HG02885 (cell line): ENCODE measurements around the gene TACC2.
"Not testable (repeated sequence)": the region's sequence is repeated elsewhere in the genome, so short reads cannot be mapped to it uniquely, and the experiment has no call there.

Experiments used
- ATAC-seq: cut with Tn5 transposase; IDR thresholded peaks from one replicate; pipeline ENCODE4 v1.9.1; 2021; ENCODE audit warnings: mild to moderate bottlenecking; ENCODE audit not compliant: unreplicated experiment, poor library complexity

TACC2 gene

DNA sequence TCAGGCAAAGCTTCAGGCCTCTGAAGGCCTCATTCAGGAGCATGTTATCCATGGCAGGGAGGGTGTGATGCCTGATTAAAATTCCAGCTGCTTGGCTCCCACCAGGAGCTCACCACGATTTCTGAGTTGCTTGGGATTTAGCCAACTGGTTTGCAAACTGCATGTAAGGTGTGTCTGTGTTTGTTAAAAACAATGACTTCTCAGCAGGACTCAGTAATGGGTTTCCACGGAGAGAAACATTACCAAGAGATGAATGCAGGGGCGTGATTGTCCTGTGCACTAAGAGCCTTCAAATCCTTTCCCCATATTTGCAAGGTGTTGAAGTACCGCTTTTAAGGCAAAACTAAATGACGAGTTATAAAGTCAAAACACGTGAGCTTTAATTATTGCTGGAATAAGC, 193.3 kb downstream of the TACC2 start:
- no peak for ATAC-seq

DNA sequence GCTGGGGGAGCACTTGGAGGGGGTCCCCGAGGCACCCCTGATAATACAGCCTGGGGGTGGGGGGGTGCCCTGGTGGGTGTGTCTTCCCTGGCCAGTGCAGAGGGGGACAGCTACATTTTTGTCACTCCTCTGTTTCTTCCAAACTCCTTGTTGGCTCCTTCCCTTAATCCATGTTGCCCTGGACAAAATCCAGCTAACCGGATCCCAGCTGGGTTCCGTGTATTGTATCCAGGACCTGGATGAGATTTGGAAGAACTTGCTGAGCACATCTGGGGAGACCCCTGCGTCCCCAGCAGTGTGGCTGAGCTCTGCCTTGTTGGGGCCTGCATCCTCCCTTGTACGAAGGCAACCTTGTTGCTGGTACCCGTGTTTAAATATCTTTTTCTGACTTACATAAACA, 195.3 kb downstream of the TACC2 start:
- ATAC-seq: no peak

DNA sequence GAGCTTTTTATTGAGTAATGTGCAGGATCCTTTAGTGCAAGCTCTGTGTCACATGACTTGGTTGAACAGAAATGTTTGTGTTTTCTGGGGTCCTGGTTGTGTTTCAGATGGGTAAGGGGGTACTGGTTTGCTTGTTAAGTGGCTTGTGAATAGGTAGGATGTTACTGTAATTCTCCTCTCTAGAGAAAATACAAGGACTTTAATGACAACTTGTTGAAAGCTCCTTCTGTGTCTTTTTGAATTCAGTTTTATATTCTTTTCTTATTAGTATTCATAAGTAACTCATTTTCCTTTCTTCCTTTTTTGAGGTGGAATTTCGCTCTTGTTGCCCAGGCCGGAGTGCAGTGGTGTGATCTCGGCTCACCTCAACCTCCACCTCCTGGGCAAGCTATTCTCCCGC, 196.7 kb downstream of the TACC2 start:
- no peak for ATAC-seq

DNA sequence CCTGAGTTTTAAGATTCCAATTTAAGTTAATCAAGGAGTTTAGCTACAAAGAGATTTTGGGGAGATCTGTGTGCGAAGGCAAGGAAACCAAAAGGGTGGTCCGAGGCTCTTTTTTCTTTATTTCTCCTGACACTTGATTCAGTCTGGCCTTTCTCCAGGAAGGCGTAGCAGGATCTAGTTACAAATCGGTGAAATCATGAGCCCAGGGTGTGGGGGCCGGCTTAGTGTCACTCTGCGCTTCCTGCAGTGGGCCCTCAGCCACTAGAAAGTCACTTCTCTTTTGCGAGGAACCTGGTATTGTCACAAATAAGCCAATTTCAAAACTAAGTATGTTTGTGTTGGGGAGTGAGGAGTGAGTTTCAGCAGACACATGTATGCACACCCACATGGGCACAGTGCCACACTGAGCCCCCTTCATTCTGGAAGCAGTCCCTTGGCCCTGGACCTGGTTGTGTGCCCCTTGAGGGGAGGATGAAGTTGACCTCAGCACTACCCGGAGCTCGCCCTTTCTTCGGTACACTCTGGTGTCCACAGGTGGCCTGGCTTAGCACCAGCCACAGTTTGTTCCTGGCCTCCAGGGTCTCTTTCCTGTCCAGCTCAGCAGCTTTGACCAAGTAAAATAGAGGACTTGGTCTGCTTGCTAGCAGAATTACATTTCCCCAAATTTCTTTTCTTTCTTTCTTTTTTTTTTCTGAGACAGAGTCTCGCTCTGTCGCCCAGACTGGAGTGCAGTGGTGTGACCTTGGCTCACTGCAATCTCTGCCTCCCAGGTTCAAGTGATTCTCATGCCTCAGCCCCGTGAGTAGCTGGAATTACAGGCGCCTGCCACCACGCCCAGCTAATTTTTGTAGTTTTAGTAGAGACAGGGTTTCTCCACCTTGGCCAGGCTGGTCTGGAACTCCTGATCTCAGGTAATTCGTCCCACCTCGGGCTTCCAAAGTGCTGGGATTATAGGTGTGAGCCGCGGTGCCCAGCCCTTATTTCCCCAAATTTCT, 198.2 kb downstream of the TACC2 start:
- ATAC-seq: no peak

DNA sequence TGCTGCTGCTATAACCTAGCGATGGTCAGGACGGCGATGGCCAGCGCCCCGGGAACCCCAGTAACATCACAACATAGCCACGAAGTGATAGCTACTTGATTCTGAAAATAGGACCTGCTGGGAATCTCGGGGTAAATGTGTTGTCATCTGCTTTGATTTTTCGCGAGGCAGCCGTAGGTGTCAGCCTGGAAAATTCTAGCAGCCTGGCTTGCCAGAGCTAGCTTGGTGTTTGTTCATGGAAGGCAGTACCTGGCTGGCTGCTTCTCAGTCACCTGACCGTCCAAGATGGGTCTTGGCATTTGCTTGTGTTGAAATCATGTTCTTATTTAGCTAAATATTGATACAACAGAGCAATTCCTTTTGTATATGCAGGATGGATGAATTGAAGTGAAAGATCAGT, 199.7 kb downstream of the TACC2 start:
- ATAC-seq: no peak

DNA sequence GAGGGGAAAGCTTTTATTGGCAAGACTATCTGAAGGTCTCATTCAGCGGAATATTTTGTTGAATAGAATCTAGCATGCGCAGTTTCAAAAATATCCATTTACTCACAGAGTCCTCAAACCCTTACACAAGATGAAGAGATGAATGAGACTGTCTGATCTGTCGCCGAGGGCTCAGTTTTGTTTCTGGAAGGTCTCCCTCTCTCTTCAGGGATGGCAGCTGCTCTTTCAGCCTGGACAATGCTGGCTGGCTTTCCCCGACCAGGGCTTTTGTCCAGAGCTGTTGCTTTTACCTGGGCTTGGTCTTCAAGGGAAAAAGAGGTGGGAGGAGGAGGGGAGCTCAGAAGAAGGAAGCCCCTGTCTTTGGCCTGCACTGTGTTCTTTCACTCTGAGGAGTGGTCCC, 200.2 kb downstream of the TACC2 start:
- ATAC-seq: no peak

DNA sequence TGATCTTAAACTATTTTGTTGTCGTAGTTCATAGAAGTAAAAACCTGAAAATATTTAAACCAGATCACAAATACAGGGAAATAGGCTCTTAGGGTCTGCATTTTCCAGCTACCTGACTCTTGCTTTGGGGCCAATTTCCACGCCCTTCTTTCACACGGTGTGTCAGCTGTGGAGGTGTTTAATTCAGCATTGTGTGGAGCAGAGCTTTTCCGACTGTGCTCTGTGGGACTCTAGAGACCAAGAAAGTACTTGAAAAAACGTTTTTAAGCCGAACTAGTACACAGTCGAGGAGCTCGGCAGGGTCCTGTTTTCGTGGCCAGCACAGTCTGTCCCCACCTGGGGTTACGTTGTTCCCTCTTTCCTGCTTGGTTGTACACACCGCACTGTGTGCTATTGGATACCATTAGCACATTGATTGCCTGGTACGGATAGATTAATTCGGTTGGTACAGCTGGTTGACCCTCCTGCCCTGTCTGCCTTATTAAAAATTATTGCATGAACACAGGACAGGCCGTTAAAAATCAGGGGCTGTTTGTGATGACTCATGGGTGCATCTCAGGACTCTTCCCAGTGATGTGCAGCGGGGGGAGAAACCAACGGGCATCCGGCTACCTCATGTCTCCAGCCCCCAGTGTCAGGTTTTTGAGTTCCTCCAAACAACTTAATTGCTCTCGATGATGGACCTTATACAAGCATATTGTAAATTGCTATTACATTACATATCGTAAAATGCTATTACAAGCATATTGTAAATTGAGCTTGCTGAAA, 201.4 kb downstream of the TACC2 start:
- ATAC-seq: no peak

DNA sequence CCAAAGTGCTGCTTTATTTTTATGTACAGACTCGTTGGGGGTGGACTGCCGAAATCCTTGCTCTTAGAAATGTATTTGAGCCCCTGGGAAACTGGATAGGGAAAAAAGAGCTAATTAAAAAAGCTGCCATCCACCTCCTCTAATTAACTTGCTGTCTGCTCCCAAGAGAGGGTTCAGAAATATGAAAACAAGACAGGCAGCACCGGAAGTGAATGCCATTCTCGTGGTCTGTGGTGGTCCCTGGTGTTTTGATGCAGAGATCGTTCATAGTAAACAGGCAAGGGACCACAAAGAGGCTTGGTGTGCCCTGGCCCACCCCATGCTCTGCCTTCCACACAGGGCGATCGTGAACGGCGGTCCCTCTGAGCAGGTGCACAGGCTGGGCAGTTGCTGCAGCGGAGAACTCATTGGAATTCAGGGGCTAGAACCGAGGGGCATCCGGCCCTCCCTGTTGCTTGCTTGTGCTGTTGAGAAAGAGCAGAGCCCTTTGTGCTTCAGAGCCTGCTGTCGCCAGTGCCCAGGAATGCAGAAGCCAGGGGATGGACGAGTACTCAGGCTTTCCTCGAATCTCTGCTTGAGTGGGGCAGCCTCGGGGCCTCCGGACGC, 203.1 kb downstream of the TACC2 start:
- no peak for ATAC-seq

DNA sequence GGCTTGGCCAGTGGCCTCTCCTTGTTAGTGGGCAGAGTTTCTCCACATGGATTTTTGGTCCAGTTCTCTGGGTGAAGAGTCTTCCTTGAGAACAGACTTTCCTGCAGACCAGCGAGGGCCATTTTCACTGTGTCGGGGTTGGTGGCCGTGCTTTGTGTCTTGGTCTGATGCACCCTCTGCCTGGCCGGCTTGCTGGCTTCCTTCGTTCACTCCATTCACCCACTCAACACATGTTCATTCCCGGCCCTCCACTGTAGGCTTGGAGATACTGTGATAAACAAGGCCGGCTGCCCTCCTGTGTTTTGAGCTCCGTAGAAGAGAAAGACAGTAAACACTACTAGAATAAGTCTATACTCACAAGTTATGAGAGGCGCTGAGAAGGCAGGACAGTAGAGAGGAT, 205.3 kb downstream of the TACC2 start:
- no peak for ATAC-seq

DNA sequence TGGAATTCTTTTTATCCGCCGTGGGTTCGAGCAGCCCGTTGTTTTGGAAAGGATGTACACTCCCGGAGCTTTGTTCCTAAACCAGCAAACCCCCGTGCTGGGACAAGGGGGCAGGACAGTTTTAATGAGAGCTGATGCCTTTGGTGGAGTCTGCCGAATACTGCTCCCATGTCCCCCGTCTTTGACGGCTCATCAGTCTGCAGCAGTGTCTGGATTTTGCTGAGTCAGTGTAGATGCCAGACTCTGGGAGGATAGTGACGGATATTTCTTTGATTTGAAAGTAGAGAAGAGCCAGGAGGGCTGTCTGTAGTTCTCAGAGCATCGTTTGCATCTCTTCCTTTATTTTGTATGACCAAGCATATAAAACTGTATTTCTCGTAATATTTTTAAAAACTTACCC, 207.3 kb downstream of the TACC2 start:
- ATAC-seq: no peak

DNA sequence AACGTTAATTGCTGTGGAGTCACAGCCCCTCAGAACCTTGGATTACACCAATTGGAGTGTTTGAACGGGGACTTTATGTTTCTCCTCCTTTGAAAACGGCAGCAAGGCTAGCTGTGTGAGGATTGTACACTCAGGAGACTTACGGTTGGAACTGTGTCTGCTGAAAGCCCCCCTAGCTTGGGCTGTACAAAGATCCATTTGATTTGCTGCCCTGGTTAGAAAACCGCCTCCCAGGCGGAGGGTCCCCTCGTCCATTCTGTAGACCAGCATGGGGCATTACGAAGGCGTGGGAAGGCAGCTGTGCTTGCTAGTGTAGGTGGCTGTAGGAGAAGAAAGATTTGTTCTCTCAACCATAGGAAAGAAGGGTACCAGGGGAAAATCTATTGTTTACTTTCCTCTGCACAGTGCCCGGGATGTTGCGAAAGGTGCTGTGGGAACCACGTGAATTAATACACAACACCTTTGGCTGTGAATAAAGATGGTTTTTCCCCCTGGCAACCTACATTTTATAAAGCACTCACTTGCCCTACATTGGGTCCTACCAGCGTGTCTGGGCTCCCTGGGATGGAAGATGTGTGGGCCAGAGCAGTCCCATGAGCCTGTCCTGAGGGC, 208.8 kb downstream of the TACC2 start:
- no peak for ATAC-seq

DNA sequence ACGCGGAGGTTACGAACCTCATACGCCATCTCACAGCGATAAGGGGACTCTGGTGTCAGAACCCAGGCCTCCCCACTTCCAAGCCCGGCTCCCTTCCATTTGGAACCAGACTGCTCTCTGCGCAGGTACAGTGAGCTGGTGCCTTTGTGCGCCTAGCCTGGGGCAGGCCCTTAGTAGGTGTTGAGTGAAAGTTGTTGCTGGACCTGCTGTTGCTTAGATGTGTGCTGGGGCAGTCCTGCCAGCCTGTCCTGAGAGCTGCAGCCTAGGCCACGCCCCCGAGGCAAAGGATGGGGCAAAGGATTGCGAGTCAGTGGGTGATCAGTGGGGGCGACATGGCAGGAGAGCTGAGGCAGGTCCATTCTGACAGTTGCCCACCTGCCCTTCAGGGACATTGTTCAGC, 209.7 kb downstream of the TACC2 start:
- ATAC-seq: no peak

DNA sequence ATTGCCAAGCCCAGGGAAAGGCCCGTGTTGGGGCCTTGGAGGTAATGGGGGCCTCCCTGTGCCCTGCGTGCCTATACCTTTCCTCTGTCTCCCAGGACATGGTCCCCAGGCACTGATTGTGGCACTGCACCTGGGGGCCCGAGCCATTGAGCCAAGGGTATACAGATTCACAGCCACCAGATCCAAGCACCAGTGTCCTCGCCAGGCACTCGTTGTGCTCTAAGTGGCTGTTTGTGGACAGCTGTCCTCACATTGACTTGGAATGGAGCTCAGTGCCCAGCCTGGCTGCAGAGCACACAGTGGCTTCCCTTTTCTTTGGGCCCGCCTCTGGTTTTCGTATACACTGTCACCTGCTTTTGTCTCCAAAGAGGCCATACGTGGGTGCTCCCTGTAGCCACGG, 210.1 kb downstream of the TACC2 start:
- ATAC-seq: no peak

DNA sequence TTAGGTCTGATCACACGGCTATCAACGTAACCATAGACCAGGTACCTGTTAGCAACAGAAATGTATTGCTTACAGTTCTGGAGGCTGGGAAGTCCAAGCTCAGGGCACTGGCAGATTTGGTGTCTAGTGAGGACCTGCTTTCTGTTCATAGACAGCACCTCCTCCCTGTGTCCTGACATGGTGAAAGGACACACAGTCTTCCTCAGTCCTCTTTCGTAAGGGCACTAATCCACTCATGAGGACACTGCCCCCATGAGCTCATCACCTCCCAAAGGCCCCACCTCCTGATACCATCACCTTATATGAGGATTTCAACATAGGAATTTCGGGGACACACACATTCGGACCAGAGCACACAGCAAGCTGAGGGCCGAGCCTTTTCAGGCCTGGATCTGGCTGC, 210.7 kb downstream of the TACC2 start:
- ATAC-seq: no peak

DNA sequence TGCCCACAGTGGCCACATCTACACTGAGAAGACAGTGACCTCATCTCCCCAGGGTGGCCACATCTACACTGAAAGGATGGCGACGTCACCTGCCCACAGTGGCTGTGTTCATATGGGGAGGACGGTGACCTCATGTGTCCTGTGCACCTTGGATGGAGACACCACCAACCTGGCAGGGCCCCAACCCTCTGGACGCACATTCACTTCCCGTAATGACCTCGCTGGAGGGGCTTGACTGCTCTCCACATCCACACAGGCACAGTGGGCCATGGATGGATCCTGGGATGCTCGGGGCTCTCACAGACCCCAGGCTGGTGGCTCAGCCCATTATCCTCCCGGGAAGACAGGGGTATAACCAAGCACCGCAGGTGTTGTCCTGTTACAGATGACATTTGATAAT, 212.4 kb downstream of the TACC2 start:
- ATAC-seq: no peak

DNA sequence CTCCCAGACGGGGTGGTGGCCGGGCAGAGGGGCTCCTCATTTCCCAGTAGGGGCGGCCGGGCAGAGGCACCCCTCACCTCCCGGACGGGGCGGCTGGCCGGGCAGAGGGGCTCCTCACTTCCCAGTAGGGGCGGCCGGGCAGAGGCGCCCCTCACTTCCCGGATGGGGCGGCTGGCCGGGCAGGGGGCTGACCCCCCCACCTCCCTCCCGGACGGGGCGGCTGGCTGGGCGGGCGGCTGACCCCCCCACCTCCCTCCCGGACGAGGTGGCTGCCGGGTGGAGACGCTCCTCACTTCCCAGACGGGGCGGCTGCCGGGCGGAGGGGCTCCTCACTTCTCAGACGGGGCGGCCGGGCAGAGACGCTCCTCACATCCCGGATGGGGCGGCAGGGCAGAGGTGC, 214.2 kb downstream of the TACC2 start:
- ATAC-seq: not testable (repeated sequence)

DNA sequence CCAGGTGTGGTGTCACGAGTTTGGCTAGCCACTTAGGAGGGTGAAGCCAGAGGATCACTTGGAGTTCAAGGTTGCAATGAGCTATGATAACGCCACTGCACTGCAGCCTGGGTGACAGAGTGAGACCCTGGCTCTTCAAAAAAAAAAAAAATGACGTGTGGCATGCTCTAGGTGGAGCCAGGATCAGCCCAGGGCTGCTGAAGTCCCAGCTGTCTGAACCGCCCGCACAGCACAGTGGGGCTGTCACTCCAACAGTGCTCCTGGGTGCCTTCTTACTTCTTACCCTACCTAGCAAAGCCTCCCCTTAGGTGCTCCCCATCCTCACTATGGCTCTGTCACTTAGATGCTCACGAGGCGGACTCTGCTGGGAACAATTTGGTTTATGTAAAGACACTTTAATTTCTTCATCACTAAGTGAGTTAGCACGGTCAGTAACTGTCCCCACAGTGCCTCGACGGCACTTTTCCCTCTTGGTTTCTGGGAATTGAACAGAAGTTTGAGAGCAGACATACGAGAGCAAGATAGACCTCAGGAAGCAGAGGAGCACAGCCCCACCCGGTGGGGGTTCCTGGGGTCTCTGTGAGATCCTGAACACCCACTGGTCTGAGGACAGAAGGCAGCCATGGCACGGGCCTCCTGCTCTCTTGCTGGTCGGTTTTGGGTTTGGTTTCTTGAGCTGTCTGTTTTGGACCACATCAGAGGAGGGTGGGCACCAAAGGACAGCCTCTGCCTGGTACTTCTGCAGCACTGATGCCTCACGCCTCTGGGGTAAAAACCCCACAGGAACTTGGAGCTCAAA, 215.9 kb downstream of the TACC2 start:
- ATAC-seq: no peak

DNA sequence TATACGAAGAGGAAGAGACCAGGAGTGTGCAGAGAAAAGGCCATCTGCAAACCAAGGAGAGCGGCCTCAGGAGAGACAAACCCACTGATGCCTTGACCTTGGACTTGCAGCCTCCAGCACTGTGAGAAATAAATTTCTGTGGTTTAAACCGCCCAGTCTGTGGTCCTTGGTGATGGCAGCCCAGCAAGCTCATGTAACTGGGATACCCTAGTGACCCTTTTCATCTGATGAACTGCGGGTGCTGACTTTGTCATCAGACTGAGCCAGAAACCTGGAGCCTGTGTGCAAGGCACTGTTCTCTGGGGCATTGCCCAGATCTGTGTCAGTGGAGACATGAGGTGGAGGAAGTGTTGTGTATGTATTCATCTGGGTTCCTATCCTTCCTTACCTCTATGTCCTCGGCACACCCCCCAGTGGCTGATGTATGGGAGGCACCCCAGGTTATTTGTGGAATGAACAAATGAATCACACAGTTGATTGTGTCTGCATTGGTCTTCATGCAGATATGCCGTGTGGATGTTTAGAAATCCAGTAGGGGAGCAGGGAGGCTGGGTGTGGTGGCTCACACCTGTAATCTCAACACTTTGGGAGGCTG, 217.6 kb downstream of the TACC2 start:
- ATAC-seq: no peak

DNA sequence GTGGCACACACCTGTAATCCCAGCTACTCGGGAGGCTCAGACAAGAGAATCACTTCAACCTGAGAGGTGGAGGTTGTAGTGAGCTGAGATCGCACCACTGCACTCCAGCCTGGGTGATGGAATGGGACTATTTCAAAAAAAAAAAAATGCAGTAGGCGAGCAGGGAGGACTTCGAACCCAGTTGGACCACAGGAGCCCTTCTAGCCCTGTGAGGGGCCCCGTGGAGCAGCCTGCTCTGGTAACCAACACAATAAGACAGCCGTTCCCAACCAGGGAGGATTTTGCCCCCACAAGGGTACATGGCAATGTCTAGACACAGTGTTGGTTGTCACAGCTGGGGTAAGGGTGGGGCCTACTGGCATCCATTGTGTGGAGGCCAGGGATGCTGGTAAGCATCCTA, 218.2 kb downstream of the TACC2 start:
- no peak for ATAC-seq

DNA sequence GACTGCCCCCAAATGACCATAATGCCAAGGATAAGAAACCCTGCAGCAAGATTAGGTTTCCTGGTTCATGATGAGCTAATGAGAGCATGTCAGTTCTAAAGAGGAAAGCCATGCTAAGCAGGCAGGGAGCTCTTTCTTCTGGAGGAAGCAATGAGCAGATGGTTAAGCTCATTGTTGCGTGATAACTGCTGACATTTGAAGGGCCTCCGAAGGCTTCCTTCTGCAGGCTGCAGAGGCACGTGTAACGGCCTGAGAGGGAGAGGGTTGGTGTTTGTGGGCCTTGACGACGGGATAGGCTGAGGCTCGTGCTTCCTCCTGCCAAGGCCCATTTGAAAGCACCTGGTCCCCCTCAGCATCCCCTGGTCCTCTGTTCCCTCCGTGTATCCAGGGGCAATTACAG, 218.6 kb downstream of the TACC2 start:
- ATAC-seq: no peak
